D721Med (cell line): ENCODE data around the gene BMP15.

Experiments used
- DNase-seq: peaks from one replicate; pipeline ENCODE4 v3.0.0; 2011; ENCODE audit warnings: low spot score; ENCODE audit not compliant: insufficient read length
- FAIRE-seq: peaks from 2 replicates; lab custom pipeline; 2011; peaks lifted over from hg19 to GRCh38; lab: Jason Lieb, UNC
- TF ChIP-seq, protein P1 (sequence below): IDR thresholded peaks from 2 replicates; pipeline ENCODE4 v1.5.1; 2012; ENCODE audit warnings: mild to moderate bottlenecking, control low read depth; ENCODE audit not compliant: insufficient read depth; ENCODE audit errors: missing control alignments

Gene BMP15

GRCh38 chrX:50881028-50881427, 29.5 kb upstream of the BMP15 start:
- TF ChIP-seq, protein P1, sequence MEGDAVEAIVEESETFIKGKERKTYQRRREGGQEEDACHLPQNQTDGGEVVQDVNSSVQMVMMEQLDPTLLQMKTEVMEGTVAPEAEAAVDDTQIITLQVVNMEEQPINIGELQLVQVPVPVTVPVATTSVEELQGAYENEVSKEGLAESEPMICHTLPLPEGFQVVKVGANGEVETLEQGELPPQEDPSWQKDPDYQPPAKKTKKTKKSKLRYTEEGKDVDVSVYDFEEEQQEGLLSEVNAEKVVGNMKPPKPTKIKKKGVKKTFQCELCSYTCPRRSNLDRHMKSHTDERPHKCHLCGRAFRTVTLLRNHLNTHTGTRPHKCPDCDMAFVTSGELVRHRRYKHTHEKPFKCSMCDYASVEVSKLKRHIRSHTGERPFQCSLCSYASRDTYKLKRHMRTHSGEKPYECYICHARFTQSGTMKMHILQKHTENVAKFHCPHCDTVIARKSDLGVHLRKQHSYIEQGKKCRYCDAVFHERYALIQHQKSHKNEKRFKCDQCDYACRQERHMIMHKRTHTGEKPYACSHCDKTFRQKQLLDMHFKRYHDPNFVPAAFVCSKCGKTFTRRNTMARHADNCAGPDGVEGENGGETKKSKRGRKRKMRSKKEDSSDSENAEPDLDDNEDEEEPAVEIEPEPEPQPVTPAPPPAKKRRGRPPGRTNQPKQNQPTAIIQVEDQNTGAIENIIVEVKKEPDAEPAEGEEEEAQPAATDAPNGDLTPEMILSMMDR, result no peak
- FAIRE-seq, result no peak

GRCh38 chrX:50888884-50889283, 21.7 kb upstream of the BMP15 start:
- DNase-seq, result no peak
- no peak for FAIRE-seq
- TF ChIP-seq, protein P1, result no peak

More at GRCh38 chrX:50881028-50881427, 29.5 kb upstream of the BMP15 start:
- no peak for DNase-seq

DNA sequence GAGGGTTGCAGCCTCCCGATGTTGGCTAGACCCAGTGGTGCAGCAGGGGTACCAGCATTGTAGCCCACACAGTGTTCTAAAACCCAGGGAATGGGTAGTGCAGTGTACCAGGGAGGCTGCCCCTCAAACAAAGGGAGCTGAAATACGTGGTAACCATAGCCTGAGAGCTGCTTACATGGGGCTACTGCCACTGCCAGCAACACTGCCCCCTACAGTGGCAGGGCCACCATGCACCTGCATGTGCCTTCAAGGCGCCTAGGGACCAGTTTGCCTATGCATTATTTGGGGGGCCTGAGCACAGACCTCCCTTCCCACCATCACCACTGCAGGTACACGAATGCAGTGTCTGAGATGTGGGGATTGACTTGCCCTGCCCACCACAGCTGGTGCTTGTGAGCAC, 21.0 kb upstream of the BMP15 start:
- TF ChIP-seq, protein P1, result no peak
- FAIRE-seq, result no peak
- DNase-seq, result no peak

- TF ChIP-seq, protein P1, result no peak
- DNase-seq (no peak), FAIRE-seq (no peak)
These were observed 17.5 kb upstream of the BMP15 start for GRCh38 chrX:50893047-50893446.

DNA sequence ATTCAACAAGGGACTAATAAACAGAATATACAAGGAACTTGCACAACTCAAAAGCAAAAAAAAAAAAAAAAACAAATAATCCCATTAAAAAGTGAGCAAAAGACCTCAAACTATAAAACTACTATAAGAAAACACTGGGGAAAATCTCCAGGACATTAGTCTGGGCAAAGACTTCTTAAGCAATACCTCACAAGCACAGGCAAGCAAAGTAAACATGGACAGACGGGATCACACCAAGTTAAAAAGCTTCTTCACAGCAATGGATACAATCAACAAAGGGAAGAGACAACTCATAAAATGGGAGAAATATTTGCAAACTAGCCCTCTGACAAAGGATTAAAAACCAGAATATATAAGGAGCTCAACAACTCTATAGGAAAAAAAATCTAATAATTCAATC, 17.1 kb upstream of the BMP15 start:
- TF ChIP-seq, protein P1, result no peak
- FAIRE-seq (no peak), DNase-seq (no peak)

GRCh38 chrX:50905334-50905733, 5.2 kb upstream of the BMP15 start:
- no peak for DNase-seq
- TF ChIP-seq, protein P1, result no peak
- no peak for FAIRE-seq

DNA sequence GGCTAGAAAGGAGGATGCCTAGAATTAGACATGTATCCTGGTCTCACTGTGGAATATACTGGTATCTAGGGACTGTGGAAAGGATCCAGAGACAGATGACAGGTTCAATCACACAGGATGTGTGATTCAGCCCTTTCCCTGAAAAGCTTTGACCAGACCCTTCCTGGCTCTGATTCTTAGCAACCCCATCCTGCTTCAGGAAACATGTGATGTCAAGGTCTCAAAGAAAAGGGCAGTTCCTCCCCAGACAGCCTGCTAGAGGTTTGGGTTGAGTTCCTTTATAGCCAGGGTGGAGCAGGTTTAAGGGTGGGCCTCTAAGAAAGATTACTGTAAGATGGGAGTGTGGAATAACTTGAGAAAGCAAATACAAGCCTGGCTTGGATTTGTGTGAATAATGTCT, 3.0 kb downstream of the BMP15 start:
- DNase-seq, result no peak
- TF ChIP-seq, protein P1, result no peak
- no peak for FAIRE-seq
